GM23248 (cell line): Measurements from ENCODE around the gene ASH1L. TPM values are rescaled to one million over a fixed set of nuclear protein-coding genes. Genes with fewer than 3 reads are reported as not detected.
"Not testable (repeated sequence)": the region's sequence is repeated elsewhere in the genome, so short reads cannot be mapped to it uniquely, and the experiment has no call there.

Source experiments
- DNase-seq: peaks from one replicate; pipeline ENCODE4 v3.0.0-alpha.2; 2015
- H2AFZ ChIP-seq: fragments of 200-600 bp; sonication (generic); 2 replicates; pipeline ENCODE4 v1.6.1; 2016; ENCODE audit warnings: antibody characterized with exemption
- H3F3A ChIP-seq: fragments of 200-600 bp; sonication (generic); 2 replicates; pipeline ENCODE4 v1.6.1; 2016; ENCODE audit warnings: mild to moderate bottlenecking, antibody characterized with exemption, mixed run types; ENCODE audit not compliant: insufficient read depth
- H3K27ac ChIP-seq: fragments of 200-600 bp; sonication (generic); 2 replicates; pipeline ENCODE4 v1.5.1; 2016; ENCODE audit warnings: mild to moderate bottlenecking
- H3K27me3 ChIP-seq: fragments of 200-600 bp; sonication (generic); replicated peaks from 2 replicates; pipeline ENCODE4 v1.6.1; 2016; ENCODE audit warnings: mild to moderate bottlenecking; ENCODE audit not compliant: insufficient read depth
- H3K36me3 ChIP-seq: fragments of 200-600 bp; sonication (generic); 2 replicates; pipeline ENCODE4 v1.6.1; 2016; ENCODE audit warnings: low read depth, mild to moderate bottlenecking
- H3K4me1 ChIP-seq: fragments of 200-600 bp; sonication (generic); 2 replicates; pipeline ENCODE4 v1.6.1; 2016; ENCODE audit warnings: mild to moderate bottlenecking; ENCODE audit not compliant: insufficient read depth
- H3K4me2 ChIP-seq: fragments of 200-600 bp; sonication (generic); one replicate; pipeline ENCODE4 v1.6.1; 2016; ENCODE audit warnings: mild to moderate bottlenecking; ENCODE audit not compliant: unreplicated experiment
- H3K4me3 ChIP-seq: fragments of 200-600 bp; sonication (generic); 2 replicates; pipeline ENCODE4 v1.5.1; 2016; ENCODE audit warnings: mild to moderate bottlenecking
- H3K79me2 ChIP-seq: fragments of 200-600 bp; sonication (generic); 2 replicates; pipeline ENCODE4 v1.6.1; 2016; ENCODE audit warnings: mild to moderate bottlenecking; ENCODE audit not compliant: insufficient read depth
- H3K9ac ChIP-seq: fragments of 200-600 bp; sonication (generic); 2 replicates; pipeline ENCODE4 v1.6.1; 2016; ENCODE audit warnings: mild to moderate bottlenecking
- H3K9me2 ChIP-seq: fragments of 200-600 bp; sonication (generic); 2 replicates; pipeline ENCODE4 v1.6.1; 2016; ENCODE audit warnings: mixed run types, mild to moderate bottlenecking, moderate library complexity; ENCODE audit not compliant: insufficient read depth
- H3K9me3 ChIP-seq: fragments of 200-600 bp; sonication (generic); one replicate; pipeline ENCODE4 v1.6.1; 2017; ENCODE audit warnings: low read depth
- H4K20me1 ChIP-seq: fragments of 200-600 bp; sonication (generic); 2 replicates; pipeline ENCODE4 v1.6.0; 2016; ENCODE audit not compliant: insufficient read depth
- EZH2 ChIP-seq: fragments of 200-600 bp; sonication (generic); IDR thresholded peaks from 2 replicates; pipeline ENCODE4 v1.6.1; 2018; ENCODE audit warnings: antibody characterized with exemption, mild to moderate bottlenecking; ENCODE audit not compliant: insufficient read depth, poor library complexity, severe bottlenecking
- EZH2phosphoT487 ChIP-seq: fragments of 200-600 bp; sonication (generic); IDR thresholded peaks from 2 replicates; pipeline ENCODE4 v1.6.1; 2018; ENCODE audit warnings: antibody characterized with exemption, moderate library complexity, mild to moderate bottlenecking, low read depth; ENCODE audit not compliant: insufficient read depth
- WGBS, 2 experiments: methylation state at CpG; one replicate each; pipeline ENCODE4 v1.1.6; 2015 to 2017; ENCODE audit warnings: low lambda C conversion rate in 2 of 2, low coverage in 1 of 2; ENCODE audit errors: missing lambda C conversion rate in 2 of 2; 5-methylcytosine and 5-hydroxymethylcytosine counted together
- in situ Hi-C: fragments of 300-500 bp; cut with MboI; formaldehyde crosslinking; loops from 2 replicates; pipeline ENCODE4 v1.15.0; 2020
- polyA plus RNA-seq: library from polyadenylated mRNA; unstranded; fragments of >200 nt; fragmentation: Nextera tagmentation; extraction: Ambion mirVana; gene quantifications from 2 replicates; pipeline ENCODE4 v1.2.1, GENCODE V29; 2016
- total RNA-seq: library from RNA; depleted of rRNA; stranded (reverse); fragments of >200 nt; shearing (Covaris generic); gene quantifications from 2 replicates; pipeline ENCODE4 v1.2.3, GENCODE V29; 2014

ASH1L gene
- total and polyA plus RNA-seq, 2 experiments from 2014 or later = 15.2 to 18.2 TPM

DNA sequence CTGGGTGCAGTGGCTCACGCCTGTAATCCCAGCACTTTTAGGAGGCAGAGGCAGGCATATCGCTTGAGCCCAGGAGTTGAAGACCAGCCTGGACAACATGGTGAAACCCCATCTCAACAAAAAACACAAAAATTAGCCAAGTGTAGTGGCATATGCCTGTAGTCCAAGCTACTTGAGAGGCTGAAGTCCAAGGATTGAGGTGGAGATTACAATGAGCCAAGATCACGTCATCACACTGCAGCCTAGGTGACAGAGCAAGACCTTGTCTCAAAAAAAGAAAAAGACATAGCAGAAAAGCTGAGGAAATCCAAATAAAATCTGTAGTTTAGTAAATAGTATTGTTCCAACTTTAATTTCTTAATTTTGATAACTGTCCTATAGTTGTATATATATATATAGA lies 11.5 kb upstream of the ASH1L start:
- no peak overlapping the region for H2AFZ ChIP-seq
- WGBS, 2 experiments = 97 to 98% methylated on average over 3 of the region's 3 CpGs
- no peak overlapping the region for H3K4me3 ChIP-seq
- H3K9me3 ChIP-seq = no peaks in the 10 kb centered on the region
- H3K9ac ChIP-seq = no peak overlapping the region
- H3K27me3 ChIP-seq = no peaks in the 10 kb centered on the region
- in situ Hi-C loops = no loop called here
- no peaks in the 10 kb centered on the region for H3K9me2 ChIP-seq
- H3K4me2 ChIP-seq = no peak overlapping the region
- H3K4me1 ChIP-seq = no peaks in the 10 kb centered on the region
- peaks cover 7% of the 10 kb centered on the region; the same call in 1 of the 2 replicates for H3K36me3 ChIP-seq
- DNase-seq = no peak
- 0 out of 2 replicates have a peak, but pooled peaks cover 5% of the 10 kb centered on the region for H3F3A ChIP-seq
- no peaks in the 10 kb centered on the region; the same call in 1 of the 2 replicates for H4K20me1 ChIP-seq
- no peak for TF ChIP-seq EZH2
- no peak for TF ChIP-seq EZH2phosphoT487
- H3K79me2 ChIP-seq = peaks cover 48% of the 10 kb centered on the region
- H3K27ac ChIP-seq = no peak overlapping the region

DNA sequence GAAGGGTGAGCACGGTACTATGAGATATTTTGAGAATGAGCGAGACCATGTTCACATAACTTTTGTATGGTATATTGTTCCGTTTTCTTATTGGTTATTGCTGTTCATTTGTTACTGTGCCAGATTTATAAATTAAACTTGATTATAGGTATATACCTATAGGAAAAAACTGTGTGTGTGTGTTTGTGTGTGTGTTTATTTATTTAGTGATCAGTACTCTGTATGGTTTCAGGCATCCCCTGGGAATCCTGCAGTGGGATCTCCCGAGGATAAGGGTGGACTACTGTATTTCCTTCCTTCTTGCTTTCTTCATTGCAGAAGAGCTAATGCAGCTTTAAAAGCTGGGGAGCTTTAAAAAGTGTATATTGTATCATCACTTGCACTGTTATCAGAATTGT lies 8.0 kb upstream of the ASH1L start:
- Histone ChIP-seq H3K9ac (no peak overlapping the region), H4K20me1 (no peaks in the 10 kb centered on the region; the same call in 1 of the 2 replicates), H3K9me3 (no peaks in the 10 kb centered on the region), H3K4me3 (no peak overlapping the region), H3K9me2 (no peaks in the 10 kb centered on the region), H3K79me2 (peaks cover 78% of the 10 kb centered on the region), H3K4me2 (no peak overlapping the region), H2AFZ (no peak overlapping the region), H3K4me1 (no peaks in the 10 kb centered on the region), H3K27me3 (no peaks in the 10 kb centered on the region), H3F3A (0 out of 2 replicates have a peak, but pooled peaks cover 6% of the 10 kb centered on the region), H3K36me3 (peaks cover 7% of the 10 kb centered on the region; the same call in 1 of the 2 replicates), H3K27ac (no peak overlapping the region)
- WGBS, 2 experiments = 89 to 90% methylated on average over 4 of the region's 4 CpGs
- DNase-seq = no peak
- no peak for TF ChIP-seq EZH2phosphoT487
- no peak for TF ChIP-seq EZH2
- in situ Hi-C loops = no loop called here

DNA sequence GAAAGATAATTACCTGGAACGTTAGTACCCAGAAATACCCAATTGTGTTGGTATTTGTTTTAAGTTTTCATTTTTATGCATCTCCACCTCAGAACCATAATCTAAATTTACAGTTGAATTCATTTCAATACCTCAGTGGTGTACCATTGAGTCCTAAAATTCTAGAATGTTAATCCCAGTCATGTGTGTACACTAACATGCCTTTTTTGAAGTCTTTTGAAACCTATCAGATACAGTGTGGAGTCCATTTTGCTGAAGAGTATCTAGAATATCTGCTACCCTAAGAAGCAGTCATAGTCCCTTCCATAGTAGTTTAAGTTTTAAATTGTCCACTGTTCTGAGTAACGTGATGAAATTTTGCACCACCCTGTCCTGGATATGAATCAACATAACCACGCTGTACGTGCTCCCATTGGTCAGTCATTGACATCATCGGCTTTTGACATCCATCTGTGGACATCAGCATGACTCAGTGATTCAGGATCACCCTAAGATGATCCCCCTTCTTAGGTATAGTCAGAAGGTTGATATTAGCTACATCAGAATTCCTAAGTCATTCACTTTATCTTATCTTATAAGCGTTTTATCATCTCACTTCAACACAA lies 7.5 kb upstream of the ASH1L start:
- Histone ChIP-seq H3K36me3 (peaks cover 7% of the 10 kb centered on the region; the same call in 1 of the 2 replicates), H3K79me2 (peaks cover 83% of the 10 kb centered on the region), H4K20me1 (no peaks in the 10 kb centered on the region; the same call in 1 of the 2 replicates), H3K4me2 (no peak overlapping the region), H3K9ac (no peak overlapping the region), H2AFZ (no peak overlapping the region), H3K9me2 (no peaks in the 10 kb centered on the region), H3K4me1 (peaks cover under 1% of the 10 kb centered on the region; the same call in 1 of the 2 replicates), H3F3A (0 out of 2 replicates have a peak, but pooled peaks cover 8% of the 10 kb centered on the region), H3K27ac (no peak overlapping the region), H3K9me3 (no peaks in the 10 kb centered on the region), H3K27me3 (no peaks in the 10 kb centered on the region), H3K4me3 (no peak overlapping the region)
- peak; percentile 11 for DNase-seq
- in situ Hi-C loops = no loop called here
- 89 to 91% methylated on average over 6 of the region's 6 CpGs for WGBS, 2 experiments
- TF ChIP-seq EZH2 = no peak
- no peak for TF ChIP-seq EZH2phosphoT487

DNA sequence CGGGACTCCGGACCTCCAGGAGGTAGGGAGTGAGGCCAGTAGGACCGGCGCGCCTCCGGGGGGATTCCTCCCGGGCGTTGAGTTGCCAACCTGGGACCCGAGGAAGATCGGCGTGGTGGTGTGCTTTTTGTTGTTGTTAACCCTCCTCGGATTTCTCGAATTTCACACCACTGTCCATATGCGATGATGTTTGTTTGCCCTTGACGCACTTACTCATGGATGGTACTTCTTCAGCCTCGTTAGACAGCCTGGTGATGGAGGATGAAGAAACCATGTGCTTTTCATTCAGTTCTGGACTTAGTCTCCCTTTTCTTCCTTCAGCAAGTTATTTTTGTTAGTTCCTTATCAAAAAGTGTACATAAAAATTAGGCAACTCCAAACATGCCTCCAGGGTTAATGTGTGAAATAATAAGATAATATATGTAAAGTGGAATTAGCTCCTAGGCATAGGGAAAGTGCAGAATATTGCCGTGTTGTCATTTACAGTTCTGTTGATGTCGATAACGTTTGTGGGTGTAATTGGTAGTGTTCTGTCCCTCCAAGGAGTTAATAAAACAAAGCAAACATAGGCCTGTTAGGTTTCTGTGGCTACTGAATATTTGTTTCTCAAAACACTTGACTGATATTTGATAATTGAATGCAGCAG lies 897 bp upstream of the ASH1L start:
- H3K4me2 ChIP-seq = peak overlapping the region; percentile 87
- H3K27me3 ChIP-seq, H3K9me2 ChIP-seq, H3K36me3 ChIP-seq, H3K9me3 ChIP-seq, in situ Hi-C loops: not testable (repeated sequence)
- peaks cover 13% of the 10 kb centered on the region; the same call in 1 of the 2 replicates for H4K20me1 ChIP-seq
- peak overlapping the region; percentile 97 for H3K4me3 ChIP-seq
- peak overlapping the region; percentile 88 for H2AFZ ChIP-seq
- peak overlapping the region; percentile 97 for H3K27ac ChIP-seq
- DNase-seq = peak; percentile 38
- 1 to 2% methylated on average over 19 of the region's 19 CpGs for WGBS, 2 experiments
- H3K79me2 ChIP-seq = peaks cover 84% of the 10 kb centered on the region
- peaks cover 22% of the 10 kb centered on the region for H3K4me1 ChIP-seq
- H3F3A ChIP-seq = peaks cover 27% of the 10 kb centered on the region
- H3K9ac ChIP-seq = peak overlapping the region; percentile 98

DNA sequence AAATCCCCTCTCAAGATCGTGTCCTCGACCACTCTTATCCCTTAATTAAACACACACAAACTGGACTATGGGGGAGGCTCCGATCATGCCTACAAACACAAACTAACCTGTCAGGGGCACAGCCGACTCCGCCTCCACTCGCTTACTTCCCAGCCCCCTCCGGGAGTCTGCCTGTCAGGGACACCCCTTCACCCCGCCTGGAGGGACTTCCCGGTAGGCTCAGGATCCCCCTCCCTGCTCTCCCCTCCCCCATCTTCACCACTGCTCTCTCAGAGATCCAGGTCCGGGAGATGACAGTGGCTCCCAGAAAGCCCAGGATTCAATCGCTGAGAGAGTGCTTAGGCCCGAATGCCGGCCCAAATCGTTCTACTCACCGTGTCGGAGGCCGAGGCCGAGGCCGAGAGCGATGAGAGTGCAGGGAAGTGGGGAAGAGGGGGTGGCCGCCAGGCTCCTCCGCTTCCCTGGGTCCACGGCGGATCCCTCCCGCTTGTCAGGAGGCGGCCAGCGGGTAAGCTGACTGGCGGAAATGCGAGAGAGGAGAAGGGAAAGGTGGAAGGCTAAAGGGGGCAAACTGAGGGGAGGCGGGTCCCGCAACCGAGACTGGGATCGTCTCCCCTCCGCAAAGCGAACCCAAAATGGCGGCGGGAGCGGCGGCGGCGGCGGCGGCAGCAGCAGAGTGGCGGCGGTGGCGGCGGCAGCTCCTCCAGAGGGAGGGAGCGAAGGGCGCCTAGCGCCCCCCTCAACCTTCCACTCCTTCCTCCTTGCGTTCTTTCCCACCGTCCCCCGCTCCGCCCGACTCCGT lies 623 bp downstream of the ASH1L start:
- Histone ChIP-seq H3K4me2 (peak overlapping the region; percentile 73), H2AFZ (peak overlapping the region; percentile 88), H3K79me2 (peaks cover 84% of the 10 kb centered on the region), H3K4me3 (peak overlapping the region; percentile 97), H3K9ac (peak overlapping the region; percentile 98), H3F3A (peaks cover 27% of the 10 kb centered on the region), H3K27ac (peak overlapping the region; percentile 97), H4K20me1 (peaks cover 18% of the 10 kb centered on the region; the same call in 1 of the 2 replicates), H3K4me1 (peaks cover 22% of the 10 kb centered on the region)
- peak; percentile 75 for DNase-seq
- in situ Hi-C loops, H3K27me3 ChIP-seq, H3K9me3 ChIP-seq, H3K36me3 ChIP-seq, H3K9me2 ChIP-seq: not testable (repeated sequence)
- 1 to 2% methylated on average over 20 to 52 of the region's 56 CpGs for WGBS, 2 experiments
